ENCODE data around the gene GLIPR1.
A peak's percentile ranks its signal among the peaks of the same experiment; 100 is the strongest.
"Not testable (repeated sequence)": the region's sequence is repeated elsewhere in the genome, so short reads cannot be mapped to it uniquely, and the experiment has no call there.

GLIPR1 gene

DNA sequence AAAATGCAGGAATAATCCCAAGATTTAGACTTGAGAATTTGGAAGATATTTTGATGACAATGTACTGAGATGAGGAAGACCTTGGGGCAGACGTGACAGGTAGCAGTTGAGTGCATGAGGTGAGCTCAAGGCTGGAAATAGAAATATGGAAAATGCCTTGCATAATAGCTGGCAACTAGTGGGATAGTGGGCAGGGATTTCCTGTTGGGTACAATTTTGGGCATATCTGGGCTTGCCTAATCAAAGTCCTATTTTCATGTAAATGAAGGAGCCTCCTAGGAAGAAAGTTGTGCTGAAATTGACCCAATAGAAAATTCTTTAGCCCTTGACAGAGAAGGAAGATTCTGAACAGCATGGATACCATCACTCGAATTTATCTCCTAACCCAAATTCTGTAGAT is 6.4 kb upstream of the GLIPR1 start:
- DNase-seq (ENCODE audit: low read depth in 2 of 2): no peak

DNA sequence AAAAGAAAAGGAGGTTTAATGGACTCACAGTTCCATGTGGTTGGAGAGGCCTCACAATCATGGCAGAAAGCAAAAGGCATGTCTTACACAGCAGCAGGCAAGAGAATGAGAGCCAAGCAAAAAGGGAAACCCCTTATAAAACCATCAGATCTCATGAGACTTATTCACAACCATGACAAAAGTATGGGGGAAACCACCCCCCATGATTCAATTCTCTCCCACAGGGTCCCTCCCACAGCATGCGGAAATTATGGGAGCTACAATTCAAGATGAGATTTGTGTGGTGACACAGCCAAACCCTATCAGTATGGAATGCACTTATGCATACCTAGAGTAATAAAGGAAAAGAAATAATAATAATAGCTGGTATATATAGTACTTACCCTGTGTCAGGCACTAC is 4.5 kb upstream of the GLIPR1 start:
- DNase-seq (ENCODE audit: low read depth in 2 of 2): no peak

DNA sequence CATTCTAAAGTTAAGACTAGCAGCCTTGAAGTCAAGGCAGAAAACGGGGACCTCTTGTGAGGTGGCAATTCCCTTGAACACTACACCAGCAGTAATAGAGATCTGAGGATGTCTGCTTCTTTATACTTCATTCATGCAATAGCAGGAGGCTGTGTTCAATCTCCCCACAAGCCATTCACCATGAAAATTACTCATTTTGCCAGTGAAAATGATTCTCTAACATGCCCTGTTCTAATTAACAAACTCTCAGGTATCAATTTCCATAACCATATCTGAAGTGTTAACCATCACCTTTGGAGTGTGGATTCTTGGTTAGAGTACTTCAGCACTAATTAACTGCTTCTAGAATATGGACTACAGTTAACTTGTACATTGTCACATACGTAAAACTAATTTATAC is 3.4 kb upstream of the GLIPR1 start:
- DNase-seq (ENCODE audit: low read depth in 2 of 2): no peak

DNA sequence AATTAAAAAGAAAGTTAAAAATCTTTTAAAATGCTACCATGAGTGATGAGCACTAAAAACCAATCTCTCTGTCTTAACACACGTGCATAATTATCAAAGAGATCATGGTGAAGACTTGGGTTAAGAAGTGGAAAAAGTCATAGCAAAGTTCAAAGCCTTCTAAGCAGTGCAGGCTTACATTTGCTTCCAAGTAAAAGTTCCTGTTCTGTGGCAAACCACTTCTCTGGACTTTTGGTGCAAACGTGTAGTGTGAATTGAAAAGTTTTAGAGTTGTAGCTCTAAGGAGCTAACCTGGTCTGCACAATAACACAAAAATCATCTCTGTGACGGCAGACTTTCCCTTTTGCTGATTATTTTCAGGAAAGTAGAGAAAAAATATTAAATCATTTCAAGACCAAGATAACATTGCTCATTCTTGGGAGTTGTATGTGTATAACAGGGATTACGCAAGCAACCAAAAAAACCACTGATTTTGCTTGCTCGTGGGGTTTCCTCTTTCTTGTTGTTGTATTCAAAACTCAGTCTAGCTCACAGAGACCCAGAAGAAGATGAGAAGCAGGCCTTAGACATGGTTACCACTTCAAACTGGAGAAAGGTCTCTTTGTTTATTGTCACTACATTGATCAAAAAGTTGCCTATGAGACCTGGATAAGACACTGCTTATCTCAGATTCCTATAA is 2.3 kb upstream of the GLIPR1 start:
- DNase-seq (ENCODE audit: low read depth in 2 of 2): peak in 1 of 2 donors; percentile 6

DNA sequence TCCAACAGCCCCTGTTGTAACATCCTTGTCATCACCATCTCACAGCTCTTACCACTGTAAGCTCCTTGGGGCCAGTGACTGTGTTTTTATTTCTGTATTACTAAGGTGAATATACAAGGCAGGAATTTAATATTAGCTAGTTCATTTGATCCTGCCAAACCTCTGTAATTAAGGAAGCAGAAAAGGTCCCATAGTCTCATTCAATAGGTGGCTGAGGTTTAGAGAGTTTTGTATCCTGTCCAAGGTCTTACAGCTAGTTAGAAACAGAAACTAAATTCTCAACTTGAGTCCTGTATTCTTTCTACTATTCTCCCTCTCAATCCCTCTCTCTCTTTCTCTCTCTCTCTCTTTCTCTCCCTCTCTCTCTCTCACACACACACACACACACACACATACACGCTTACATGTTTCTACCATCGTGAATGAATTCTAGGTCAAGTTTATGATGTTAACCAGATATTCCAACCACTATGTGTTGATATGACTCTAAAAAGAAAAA is 543 bp upstream of the GLIPR1 start:
- DNase-seq (ENCODE audit: low read depth in 2 of 2): no peak

DNA sequence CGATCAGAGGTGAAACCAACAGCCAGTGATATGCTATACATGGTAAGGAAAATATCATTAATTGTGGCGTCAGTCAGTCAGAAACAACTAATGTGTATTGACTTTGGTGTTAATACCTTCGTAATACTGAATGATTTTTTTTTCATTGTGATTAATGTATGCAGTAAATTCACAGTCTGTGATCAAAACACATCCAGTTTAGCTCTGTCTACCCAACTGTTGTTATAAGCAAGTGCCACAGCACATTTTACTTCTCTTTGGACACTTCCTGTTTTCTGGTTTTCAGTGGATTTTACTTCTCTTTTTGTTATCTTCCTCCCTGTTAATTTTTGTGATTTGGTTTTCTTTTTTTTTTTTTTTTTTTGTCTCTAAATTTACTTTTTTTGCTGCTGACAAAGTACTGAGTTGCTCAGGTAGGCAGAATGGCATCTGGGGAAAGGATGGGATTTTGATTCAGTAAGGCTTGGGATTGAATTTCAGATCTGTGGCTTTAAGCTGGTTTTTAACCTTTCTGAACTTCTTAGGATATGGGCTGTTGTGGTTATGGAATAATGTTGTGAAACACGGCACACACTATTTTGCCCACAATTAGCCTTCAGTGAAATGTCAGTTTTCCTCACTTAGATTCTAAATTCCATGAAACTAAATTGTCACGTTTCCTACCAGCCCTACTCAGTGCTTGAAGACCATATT is 604 bp downstream of the GLIPR1 start:
- DNase-seq (ENCODE audit: low read depth in 2 of 2): no peak

DNA sequence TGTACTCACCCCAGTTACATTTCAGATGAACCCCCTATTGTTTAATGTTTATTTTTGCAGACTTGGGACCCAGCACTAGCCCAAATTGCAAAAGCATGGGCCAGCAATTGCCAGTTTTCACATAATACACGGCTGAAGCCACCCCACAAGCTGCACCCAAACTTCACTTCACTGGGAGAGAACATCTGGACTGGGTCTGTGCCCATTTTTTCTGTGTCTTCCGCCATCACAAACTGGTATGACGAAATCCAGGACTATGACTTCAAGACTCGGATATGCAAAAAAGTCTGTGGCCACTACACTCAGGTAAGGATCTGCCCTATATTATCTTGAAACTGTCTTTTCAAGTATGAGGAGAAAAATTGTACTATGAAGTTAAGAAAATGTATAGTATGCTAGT is 1.2 kb downstream of the GLIPR1 start:
- DNase-seq (ENCODE audit: low read depth in 2 of 2): no peak

DNA sequence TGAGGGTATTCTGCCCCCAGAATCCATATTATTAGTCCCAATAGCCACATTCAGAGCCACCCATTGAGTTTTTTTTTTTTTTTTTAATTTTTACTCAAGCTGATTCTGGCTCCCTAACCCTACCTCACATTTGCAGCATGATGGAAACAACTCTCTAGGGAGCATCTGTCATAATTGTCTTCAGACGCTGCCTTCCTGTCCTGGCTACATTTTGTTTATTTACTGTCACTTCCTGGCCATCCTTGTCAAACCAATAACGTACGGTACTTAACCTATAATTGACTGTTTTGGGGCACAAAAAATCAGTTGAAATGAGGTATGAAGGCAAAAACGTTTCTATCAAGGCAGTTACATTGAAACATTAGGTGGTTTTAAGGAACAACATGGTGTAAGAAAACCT is 2.1 kb downstream of the GLIPR1 start:
- DNase-seq (ENCODE audit: low read depth in 2 of 2): no peak

DNA sequence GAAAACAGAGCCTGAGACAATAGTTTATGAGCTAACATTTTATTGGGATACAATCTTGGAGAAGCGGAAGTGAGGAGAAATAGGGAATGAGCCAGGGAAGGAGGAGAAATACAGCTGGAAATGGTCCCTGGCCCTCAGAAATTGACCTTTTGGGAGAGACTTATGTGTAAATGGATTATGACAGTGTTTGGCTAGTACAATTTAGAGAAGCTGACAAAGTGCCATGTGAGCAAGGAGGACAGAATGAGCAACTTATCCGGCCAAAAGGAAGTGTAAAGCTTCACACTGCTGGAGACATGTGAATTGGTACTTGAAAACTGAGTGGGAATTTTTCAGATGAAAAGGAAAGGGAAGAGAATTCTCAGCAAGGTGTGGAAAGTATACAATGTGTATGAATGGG is 2.9 kb downstream of the GLIPR1 start:
- DNase-seq (ENCODE audit: low read depth in 2 of 2): no peak

DNA sequence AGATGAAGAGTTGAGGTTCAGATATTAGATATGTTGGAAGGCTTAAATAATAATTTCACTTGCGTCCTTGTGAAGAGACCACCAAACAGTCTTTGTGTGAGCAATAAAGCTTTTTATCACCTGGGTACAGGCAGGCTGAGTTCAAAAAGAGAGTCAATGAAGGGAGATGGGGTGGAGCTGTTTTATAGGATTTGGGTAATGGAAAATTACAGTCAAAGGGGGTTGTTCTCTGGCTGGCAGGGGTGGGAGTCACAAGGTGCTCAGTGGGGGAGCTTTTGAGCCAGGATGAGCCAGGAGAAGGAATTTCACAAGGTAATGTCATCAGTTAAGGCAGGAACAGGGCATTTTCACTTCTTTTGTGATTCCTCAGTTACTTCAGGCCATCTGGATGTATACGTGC is 3.9 kb downstream of the GLIPR1 start:
- not testable (repeated sequence) for DNase-seq (ENCODE audit: low read depth in 2 of 2)

DNA sequence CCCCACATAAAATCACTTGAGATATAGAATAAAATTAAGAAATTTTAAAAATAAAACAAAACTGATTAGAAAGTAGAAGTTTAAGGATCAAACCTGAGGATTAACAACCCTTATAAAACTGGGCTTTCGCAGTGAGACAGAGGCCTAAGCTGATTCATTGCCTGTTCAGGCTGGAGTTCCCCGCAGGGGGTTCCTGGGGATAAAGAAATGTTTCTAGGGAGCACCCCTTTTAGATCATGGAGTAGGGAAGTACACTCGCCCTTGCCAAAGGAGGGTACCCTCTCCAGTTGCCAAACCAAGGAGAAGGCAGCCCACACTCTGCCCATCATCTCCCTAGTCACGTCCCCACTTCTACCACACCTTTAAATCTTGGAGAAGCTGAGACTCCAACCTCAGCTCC is 6.8 kb downstream of the GLIPR1 start:
- no peak for DNase-seq (ENCODE audit: low read depth in 2 of 2)

DNA sequence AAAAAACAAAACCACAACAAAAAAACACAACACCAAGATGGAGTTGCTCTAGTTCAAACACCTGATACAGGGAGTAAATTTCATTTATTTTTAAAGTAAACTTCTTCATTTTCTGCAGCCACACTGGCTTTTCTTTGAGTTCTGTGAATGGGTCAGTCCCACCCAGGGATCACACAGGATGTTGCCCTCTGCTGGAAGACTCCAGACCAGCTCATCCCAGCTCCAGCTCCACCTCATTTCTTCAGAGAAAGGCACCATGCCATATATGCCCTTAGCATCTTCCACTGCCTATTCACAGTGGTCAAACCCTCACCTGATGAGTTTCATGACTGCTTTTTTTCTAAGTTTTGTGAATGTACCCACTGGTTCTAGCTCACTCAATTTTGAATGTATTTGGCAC is 8.0 kb downstream of the GLIPR1 start:
- no peak for DNase-seq (ENCODE audit: low read depth in 2 of 2)

DNA sequence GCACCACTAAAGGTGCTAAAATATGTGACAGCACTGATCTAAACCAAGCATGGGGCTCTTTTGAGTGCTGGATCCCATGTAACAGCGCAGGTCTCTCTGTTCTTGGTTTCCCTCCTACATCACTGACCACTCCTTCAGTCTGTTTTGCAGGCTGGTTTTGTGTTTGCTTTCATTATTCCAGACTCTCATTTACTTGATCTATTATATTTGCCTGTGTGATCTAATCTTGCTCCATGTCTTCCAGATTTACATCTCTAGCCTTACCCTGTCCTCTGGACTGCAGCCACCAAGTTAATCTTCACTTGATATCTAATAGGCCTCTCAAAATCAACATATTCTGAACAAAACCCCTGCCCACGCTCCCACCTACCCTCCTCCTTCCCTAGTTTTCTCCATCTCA is 8.6 kb downstream of the GLIPR1 start:
- no peak for DNase-seq (ENCODE audit: low read depth in 2 of 2)

DNA sequence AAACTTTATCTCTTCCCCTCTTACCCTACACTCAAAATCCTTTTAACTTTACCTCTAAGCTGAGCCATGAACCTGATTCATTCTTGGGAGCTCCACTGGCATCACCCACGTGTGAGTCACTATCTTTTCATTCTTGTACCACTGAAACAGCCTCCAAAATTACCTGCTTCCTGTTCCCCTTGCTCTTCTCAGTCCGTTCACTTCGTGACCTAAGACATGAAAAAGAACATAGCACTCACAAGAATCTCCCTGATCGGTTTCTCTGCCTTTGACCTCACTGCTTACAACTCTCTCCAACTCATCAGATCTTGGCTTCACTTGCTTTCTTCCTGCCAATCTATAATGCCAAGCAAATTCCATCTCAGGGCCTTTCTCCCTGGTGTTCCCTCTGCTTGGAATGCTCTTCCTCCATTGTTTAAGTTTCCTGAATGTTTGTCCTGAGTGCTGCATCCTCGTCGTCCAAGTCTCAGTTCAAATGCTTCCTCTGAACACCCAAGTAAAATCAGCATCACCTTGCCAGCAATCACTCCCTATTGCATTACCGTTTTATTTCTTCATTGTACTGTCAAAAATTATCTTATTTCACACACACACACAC is 9.2 kb downstream of the GLIPR1 start:
- DNase-seq (ENCODE audit: low read depth in 2 of 2): no peak

DNA sequence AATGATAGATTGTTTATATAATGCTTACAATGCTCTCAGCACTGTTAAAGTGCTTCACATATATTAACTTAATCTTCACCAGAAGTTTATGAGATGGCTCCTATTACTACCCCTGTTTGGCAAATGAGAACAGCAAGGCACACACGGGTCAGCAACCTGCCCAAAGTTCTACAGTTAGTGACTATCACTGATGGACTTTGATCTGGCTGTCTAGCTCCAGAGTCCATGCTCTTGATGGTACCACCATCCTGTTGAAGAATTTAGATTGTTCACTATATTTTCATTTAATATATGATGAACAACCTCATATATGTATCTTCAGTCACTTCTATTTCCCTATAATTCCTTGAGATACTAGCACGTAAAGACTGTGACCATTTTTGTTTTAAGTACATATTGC is 10.6 kb downstream of the GLIPR1 start:
- no peak for DNase-seq (ENCODE audit: low read depth in 2 of 2)

DNA sequence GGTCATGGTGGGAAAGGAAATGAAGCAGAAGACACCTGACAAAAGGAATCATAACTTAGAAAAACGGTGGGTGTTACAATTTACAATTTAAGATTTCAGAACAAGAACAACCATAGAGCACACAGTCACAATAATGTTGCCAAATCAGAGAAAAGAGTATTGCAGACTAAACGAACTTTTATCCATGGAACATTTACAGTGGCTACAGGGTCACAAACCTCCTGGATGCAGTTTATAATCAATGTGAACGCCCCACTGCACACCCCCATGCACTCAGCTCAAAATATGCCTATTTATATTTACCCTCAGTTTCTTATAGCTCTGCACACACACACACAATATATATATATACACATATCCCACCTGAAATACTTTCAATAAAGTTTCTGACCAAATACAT is 22.9 kb downstream of the GLIPR1 start:
- no peak for DNase-seq (ENCODE audit: low read depth in 2 of 2)

DNA sequence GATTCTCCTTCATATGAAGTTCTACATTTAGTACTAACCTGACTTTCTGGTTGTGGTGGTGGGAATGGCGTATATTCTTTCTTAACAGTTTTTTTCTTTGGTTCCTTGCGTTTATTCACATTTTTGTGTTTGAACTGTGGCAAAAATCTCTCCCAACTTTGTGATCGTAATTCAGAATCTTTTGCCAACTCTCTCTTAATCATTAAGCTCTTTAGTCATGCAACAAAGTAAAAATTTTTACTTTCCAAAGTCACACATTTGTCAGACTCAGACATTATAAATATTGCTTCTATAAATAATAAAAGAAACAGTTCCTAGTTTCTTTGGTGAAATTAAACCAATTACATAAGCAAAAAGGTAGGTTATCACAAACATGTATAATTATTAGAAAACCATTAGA is 23.3 kb downstream of the GLIPR1 start:
- DNase-seq (ENCODE audit: low read depth in 2 of 2): no peak

DNA sequence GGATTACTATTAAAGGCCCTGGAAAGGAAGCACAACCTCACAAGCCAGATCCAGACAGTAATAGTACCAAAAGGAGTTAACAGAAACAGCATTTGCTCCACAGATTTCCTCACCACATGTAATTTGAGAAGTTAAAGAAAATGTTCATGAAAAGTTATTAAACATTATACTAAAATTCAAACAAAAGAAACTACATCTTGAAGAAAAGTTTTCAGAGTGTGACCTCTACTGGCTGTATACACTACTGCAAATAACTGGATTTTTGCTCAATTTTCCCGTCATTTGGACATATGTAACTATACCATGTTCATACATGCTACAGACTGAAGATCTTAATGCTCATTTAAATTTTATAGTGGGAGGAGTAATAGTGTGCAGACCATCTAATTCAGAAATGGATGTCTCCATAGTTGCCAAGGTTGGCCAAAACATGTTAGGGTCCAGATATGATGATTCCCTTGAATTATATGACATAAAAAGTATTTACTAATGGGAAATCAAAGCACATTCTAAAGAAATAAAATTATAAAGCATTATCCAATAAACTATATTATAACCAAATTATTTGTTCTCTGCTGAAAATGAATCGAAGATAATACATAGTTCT is 25.3 kb downstream of the GLIPR1 start:
- no peak for DNase-seq (ENCODE audit: low read depth in 2 of 2)

DNA sequence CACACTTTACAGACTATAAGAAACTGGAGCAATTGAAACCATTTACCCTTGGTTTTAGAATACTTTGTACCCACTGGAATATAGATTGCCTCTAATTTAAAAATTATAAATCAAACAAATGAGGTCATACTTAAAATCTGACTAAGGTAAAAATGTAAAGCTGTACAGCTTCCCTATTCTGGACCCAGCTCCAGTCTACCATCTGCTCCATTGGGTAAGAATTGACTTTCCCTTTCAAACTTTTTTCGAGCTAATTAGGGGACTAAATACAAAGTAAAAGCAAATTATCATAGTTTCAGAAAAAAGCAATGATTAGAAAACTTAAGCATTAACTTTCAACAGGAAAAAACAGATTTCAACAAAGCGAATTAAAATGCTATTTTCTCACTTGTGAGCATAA is 26.5 kb downstream of the GLIPR1 start:
- DNase-seq (ENCODE audit: low read depth in 2 of 2): no peak

DNA sequence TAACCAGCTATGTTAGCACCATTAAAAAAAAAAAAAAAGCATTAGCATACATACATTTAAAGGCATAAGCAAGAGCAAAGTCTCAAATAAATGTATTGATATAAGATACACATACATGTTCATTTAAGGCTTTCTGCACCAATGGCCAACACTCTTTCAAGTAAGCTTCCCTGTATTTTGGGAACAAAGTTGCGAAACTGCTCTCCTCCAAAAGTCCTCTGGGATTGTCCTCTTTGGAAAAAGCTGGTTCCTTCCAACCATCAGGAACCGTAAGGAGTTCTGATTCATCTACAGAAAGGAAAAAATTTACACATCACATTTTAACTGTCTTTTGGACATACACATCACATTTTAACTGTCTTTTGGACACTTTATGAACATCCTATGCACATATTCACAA is 27.6 kb downstream of the GLIPR1 start:
- DNase-seq (ENCODE audit: low read depth in 2 of 2): no peak

DNA sequence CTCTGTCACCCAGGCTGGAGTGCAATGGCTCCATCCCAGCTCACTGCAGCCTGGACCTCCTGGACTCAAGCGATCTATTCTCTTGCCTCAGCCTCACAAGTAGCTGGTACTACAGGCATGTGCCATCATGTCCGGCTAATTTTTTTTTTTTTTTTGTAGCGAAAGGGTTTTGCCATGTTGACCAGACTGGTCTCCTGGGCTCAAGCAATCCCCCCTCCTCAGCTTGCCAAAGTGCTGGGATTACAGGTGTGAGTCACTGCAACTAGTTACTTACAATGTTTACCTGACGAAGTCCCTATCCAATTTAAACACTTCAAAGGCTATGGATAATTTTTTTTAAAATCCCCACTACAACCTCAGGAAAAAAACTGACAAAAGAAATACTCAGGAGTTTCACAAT is 29.1 kb downstream of the GLIPR1 start:
- DNase-seq (ENCODE audit: low read depth in 2 of 2): no peak

DNA sequence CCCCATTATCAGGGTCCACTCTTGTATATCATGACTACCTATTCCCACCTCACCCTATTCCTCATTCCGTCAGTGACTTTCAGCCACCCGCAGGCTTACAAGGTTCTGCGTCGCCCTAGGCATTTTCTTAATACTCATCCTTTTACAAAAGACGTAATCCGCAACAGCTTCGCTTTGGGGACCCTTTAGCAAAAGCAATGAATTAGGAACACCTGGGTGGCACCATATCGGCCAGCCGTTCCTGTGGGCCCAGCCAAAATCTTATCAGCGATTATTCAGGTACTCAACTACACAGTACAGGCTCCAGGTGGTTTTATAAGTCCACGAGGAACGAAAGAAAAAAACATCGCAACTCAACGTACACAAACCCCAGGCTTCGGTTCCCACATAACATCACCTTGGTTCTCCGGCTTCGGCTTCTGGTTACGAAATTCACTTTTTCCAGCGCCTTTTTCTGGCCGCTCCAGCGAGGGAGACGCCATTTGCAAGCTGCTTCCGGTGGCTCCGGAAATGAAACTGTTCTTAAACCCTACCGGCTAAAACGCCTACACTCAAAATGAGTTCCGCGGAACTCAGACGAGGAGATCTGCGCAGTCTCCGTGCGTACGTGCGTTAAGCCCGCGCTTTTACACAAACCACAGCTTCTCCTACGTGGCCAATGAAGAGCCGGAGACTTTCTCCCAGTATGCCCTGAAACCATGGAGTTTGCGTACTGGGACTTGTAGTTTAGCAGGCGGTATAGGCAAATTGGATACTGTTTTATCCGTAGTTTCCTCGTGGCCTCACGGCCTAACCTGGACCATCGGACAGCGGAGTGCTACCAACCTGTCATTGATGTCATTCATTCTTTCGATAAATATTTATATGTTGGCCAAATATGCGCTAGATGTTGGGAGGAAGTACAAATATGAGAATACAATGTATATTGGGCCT is 30.8 kb downstream of the GLIPR1 start, which contains the start of gene KRR1:
TSS of gene KRR1 (minus strand) at position 494 of the 933 bp plus-strand sequence. CDS start at position 482, 12 bp downstream.
- DNase-seq (ENCODE audit: low read depth in 2 of 2): peak; percentile 83 to 88
